ENCODE results near the gene CAMK2G.

GRCh38 chr10:73863039-73863817, 11.1 kb downstream of the CAMK2G start:
- TF ChIP-seq POLR2AphosphoS5 (IDR thresholded peaks at IDR 0.05; ENCODE audit: low read depth, low read length) (no peak), TAF1 (IDR thresholded peaks at IDR 0.05; ENCODE audit: borderline replicate concordance, insufficient read depth, low read length) (no peak), SIN3A (IDR thresholded peaks at IDR 0.05; ENCODE audit: borderline replicate concordance, insufficient read depth, low read length) (no peak)
- TF ChIP-seq, protein P1, sequence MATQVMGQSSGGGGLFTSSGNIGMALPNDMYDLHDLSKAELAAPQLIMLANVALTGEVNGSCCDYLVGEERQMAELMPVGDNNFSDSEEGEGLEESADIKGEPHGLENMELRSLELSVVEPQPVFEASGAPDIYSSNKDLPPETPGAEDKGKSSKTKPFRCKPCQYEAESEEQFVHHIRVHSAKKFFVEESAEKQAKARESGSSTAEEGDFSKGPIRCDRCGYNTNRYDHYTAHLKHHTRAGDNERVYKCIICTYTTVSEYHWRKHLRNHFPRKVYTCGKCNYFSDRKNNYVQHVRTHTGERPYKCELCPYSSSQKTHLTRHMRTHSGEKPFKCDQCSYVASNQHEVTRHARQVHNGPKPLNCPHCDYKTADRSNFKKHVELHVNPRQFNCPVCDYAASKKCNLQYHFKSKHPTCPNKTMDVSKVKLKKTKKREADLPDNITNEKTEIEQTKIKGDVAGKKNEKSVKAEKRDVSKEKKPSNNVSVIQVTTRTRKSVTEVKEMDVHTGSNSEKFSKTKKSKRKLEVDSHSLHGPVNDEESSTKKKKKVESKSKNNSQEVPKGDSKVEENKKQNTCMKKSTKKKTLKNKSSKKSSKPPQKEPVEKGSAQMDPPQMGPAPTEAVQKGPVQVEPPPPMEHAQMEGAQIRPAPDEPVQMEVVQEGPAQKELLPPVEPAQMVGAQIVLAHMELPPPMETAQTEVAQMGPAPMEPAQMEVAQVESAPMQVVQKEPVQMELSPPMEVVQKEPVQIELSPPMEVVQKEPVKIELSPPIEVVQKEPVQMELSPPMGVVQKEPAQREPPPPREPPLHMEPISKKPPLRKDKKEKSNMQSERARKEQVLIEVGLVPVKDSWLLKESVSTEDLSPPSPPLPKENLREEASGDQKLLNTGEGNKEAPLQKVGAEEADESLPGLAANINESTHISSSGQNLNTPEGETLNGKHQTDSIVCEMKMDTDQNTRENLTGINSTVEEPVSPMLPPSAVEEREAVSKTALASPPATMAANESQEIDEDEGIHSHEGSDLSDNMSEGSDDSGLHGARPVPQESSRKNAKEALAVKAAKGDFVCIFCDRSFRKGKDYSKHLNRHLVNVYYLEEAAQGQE (IDR thresholded peaks at IDR 0.05; ENCODE audit: insufficient read depth in 1 of 2, low read depth in 2 of 2, low read length in 2 of 2), result no peak
